Stimulated activated CD4-positive, alpha-beta T cell treated with anti-CD3 and anti-CD28 coated beads, TNF-alpha, amount 100 ng/mL, for 24 hours (primary cell): ENCODE measurements around the gene DDX55.
A peak's percentile ranks its signal among the peaks of the same experiment; 100 is the strongest.
"Not testable (repeated sequence)": the region's sequence is repeated elsewhere in the genome, so short reads cannot be mapped to it uniquely, and the experiment has no call there.

Experiments used
- DNase-seq, 3 experiments: peaks; one replicate each; pipeline ENCODE4 v3.0.0-alpha.2; 2020; ENCODE audit warnings: low read depth in 3 of 3

The DDX55 gene, protein sequence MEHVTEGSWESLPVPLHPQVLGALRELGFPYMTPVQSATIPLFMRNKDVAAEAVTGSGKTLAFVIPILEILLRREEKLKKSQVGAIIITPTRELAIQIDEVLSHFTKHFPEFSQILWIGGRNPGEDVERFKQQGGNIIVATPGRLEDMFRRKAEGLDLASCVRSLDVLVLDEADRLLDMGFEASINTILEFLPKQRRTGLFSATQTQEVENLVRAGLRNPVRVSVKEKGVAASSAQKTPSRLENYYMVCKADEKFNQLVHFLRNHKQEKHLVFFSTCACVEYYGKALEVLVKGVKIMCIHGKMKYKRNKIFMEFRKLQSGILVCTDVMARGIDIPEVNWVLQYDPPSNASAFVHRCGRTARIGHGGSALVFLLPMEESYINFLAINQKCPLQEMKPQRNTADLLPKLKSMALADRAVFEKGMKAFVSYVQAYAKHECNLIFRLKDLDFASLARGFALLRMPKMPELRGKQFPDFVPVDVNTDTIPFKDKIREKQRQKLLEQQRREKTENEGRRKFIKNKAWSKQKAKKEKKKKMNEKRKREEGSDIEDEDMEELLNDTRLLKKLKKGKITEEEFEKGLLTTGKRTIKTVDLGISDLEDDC

DNA sequence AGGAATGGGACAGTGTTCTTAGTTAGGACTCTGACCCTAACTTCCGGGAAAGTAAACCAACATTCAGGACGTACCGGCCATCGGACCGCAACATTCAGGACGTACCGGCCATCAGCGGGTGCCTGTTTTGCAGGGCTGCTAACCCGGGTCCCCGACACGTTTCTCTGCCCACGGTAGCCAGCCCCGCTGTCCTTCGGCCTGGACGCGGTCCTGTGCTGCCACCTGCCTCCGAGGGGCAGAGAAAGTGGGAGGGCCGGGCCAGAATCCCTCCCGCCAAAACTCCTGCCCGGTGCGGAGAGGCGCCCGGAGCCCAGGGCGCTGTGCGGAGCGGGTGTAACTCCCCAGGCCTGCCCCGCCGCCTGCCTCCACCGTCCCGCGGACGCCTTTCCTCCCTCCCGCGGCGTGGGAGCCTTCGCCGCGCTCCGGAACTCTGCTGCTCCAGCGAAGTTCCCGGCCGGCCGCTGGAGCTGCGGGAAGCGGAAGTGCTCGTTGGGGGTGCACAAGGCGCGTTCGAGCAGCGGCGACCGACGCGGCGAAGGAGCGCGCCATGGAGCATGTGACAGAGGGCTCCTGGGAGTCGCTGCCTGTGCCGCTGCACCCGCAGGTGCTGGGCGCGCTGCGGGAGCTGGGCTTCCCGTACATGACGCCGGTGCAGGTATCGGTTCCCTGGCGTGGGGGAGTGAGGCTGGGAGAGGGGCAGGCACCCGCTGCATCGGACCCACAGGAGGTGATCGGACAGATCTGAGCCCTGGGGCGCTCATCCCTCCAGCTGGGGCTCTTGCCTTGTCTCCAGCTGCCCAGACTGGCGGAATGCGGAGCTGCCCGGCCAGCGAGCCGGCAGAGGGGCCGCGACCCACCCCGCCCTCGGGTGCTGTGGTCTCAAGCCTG is at the start of gene DDX55:
DDX55 (plus strand) TSS at position 498 of the 888 bp plus-strand sequence; CDS start at position 548, 50 bp downstream.
- peak; percentile 74 to 83 (median 78) for DNase-seq

DNA sequence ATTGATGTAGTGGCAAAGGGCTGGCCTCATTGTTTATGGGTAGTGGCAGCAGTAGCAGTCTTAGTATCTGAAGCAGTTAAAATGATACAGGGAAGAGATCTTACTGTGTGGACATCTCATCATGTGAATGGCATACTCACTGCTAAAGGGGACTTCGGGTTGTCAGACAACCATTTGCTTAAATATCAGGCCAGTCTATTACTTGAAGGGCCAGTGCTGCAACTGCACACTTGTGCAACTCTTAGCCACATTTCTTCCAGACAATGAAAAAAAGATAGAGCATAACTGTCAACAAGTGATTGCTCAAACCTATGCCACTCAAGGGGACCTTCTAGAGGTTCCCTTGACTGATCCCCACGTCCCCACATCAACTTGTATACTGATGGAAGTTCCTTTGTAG is 47.8 kb upstream of the DDX55 start:
- not testable (repeated sequence) for DNase-seq

DNA sequence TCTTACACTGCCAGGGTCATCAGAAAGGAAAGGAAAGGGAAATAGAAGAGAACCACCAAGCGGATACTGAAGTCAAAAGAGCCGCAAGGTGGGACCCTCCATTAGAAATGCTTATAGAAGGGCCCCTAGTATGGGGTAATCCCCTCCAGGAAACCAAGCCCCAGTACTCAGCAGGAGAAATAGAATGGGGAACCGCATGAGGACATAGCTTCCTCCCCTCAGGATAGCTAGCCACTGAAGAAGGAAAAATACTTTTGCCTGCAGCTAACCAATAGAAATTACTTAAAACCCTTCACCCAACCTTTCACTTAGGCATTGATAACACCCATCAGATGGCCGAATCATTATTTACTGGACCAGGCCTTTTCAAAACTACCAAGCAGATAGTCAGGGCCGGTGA is 47.1 kb upstream of the DDX55 start:
- DNase-seq = not testable (repeated sequence)

DNA sequence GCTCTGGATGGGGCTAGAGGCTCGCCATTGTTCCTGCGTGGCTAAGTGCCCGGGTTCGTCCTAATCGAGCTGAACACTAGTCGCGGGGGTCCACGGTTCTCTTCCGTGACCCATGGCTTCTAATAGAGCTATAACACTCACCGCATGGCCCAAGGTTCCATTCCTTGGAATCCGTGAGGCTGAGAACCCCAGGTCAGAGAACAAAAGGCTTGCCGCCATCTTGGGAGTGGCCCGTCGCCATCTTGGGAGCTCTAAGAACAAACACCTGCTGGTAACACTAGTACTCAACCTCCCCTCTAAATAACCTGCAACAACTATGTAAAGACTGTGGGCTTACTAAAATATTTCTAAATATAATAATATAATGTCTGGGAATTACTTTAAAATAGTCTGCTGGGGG is 43.4 kb upstream of the DDX55 start:
- not testable (repeated sequence) for DNase-seq

DNA sequence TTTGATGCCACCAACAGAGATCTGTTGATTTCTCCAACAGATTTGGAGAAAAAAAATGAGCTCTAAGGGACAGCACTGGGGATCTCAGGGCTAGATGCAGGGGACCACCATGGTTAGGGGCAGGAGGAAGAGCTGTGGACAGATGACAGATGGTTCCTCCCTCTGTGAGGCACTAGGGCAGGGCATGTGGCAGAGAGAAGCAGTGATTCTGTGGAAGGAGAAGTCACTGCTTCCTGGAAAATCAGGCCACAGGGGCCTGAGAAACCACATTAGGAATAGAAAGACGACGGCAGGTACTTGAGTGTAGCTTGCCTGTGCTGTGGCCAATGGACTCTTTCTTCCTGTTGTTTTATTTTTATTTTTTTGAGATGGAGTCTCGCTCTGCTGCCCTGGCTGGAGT is 42.4 kb upstream of the DDX55 start:
- no peak for DNase-seq

DNA sequence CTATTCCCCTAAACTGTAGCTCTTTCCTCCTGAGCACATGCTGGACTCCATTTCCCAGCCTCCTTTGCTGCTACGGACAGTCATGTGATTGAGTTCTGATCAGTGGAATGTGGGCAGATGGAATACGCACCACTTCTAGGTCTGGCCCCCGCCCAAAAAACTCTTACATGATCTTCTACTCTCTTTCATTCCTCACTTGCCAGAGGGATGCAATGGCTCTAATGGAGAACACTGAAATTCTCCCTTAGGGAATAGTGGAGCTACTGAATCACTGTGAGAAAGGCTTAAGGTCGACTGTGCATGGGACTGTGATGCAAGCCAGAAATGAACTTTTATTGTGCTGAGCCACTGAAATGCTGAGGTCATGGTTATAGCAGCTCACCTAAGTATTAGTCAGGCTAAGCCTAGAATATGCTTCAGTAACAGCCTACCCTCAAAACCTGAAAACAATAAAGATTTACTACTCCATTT is 30.5 kb upstream of the DDX55 start:
- DNase-seq = no peak

DNA sequence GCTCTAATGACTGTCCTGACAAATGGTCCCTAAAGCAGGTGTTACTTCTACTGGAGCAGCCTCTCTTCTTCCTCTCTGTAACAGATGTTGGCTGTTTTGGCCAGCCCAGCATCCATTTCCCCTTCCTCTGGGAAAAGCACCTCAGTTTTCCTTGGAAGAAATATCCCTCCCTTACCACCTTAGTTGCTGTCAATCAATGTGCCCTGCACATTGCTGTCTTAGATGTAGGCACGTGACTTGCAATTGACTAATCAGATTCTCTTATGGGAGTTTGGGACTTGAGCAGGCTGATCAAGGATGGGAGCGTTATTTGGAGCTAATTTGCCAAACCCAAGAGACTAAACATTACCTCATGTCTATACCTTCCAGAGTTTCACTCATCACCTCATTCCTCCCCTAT is 29.5 kb upstream of the DDX55 start:
- DNase-seq = no peak

DNA sequence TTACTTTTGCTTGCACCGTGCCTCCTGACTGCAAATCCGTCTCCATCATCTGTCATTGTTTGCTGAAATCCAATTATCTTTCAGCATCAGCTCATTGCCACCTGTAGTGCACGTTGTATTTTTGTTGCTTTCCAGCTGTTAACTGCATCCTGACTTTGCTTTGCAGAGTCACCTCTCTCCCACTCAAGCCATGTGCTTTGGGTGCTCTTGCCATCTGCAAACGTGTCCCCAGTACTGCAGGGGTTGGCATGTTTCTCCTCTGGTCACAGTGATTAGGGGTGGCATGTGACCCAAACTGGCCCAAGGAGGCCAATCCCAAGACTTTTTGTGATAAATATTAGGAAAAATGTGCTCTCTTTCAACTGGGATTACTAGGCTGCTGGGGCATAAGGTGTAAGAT is 28.0 kb upstream of the DDX55 start:
- no peak for DNase-seq

DNA sequence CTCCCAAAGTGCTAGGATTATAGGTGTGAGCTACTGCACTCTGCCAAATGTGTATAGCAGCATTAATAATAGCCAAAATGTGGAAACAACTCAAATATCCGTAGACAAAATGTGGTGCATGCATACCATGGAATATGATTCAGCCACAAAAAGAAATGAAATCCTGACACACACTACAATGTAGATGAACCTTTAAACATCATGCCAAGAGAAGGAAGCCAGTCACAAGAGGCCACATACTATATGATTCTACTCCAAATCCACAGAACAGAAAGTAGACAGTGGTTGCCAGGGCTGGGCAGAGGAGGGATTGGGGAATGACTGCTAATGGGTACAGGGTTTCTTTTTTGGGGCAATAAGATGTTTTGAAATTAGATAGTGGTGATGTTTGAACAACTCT is 25.3 kb upstream of the DDX55 start:
- no peak for DNase-seq

DNA sequence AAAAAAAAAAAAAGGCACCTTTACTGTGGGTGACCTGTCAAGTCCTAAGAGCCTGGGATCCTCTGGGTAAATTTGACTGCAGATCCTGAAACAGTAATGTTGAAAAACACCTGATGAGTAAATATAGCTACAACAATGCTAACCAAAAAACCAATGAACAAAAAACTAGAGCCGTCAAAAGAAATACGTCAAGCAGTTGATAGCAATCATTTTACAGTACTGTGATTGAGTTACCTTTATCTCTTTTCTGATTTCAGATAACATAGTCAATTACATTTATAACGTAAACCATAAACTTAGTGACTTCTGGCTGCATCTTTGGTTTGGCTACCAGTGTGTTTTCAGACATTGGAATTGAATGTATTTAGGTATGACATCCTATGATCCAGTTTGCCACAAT is 23.7 kb upstream of the DDX55 start:
- no peak for DNase-seq

DNA sequence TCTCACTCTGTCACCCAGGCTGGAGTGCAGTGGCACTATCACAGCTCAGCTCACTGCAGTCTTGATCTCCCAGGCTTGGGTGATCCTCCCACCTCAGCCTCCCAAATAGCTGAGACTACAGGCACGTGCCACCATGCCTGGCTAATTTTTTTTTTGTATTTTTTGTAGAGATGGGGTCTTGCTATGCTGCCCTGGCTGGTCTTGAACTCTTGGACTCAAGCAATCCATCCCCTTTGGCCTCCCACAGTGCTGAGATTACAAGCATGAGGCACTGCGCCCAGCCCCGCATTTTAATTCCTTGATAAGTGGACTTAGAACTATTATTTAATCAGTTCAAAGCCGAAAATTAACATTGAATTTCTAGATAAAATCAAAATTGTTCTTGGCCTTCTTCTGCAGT is 23.1 kb upstream of the DDX55 start:
- not testable (repeated sequence) for DNase-seq

DNA sequence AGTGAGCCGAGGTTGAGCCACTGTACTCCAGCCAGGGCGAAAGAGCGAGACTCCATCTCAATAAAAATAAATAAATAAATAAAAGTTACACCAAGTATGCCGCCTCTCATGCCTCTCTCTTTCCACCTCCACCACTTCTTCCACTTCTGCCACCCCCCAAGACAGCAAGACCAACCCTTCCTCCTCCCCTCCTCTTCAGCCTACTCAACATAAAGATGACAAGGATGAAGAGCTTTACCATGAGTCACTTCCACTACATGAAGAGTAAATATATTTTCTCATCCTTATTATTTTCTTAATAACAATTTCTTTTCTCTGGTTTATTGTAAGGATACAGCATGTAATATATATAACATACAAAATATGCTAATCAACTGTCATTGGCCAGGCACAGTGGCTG is 21.1 kb upstream of the DDX55 start:
- no peak for DNase-seq

DNA sequence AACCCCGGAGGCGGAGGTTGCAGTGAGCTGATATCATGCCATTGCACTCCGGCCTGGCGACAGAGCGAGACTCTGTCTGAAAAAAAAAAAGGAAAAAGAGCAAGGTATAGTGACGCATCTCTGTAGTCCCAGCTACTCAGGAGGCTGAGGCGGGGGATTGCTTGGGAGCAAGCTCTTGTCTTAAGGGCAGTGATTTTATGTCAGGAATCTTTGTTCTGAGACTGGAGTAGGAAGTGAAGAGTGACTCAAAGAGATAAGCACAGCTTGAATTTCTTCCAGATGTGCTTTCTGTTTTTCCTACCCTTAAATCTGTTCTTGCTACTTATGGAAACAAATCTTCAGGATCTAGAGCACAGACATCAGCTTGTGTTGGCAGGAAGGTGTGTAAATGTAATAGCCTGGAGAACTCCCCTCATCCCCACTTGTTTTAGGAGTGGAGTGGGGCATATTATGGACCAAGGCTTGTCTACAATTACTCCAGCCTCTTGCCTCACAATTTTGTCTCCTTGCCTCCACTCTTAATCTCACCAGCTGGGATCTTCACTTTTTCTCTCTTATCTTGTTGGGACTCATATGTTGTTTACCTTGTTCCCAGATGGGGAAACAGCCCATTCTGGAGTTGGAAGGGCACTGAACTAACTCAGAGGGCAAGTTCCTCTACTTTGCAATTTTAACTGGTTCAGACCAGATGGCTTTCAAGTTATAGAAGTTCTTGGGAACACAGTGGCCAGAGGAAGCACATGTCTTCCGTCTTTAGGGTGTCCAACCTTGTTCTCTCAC is 10.0 kb upstream of the DDX55 start:
- DNase-seq = no peak

DNA sequence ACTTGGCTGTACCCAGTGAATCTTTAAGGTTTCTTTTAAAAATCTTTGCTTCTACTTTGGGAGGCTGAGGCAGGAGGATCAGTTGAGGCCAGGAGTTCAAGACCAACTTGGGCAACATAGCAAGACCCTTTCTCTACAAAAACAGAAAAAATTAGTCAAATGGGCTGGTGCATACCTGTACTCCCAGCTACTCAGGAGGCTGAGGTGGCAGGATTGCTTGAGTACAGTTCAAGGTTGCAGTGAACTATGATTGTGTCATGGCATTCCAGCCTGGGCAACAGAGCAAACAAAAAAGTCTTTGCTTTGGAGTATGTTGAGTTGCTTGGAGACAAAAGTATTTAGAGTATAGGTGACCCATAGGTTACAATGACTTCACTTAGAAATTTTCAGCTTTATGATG is 6.2 kb upstream of the DDX55 start:
- DNase-seq = no peak

DNA sequence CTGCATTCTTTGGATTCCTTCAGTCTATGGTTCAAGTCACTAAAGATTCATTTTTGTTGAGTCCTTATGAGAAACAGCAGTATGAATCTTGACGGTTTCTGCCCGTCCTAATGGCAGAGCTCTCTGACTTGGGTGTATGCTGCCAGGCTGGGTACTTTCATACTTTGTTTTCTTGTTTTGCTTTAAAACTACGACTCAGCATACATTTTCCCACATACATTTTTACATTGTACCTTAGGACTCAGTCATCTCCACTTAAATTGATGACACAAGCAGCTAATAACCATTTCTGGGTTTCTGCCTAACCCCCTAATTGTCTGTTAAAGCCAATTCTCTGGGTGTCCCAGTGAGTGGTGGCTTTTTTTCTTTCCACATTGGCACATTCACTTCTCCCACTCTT is 4.8 kb upstream of the DDX55 start:
- no peak for DNase-seq

DNA sequence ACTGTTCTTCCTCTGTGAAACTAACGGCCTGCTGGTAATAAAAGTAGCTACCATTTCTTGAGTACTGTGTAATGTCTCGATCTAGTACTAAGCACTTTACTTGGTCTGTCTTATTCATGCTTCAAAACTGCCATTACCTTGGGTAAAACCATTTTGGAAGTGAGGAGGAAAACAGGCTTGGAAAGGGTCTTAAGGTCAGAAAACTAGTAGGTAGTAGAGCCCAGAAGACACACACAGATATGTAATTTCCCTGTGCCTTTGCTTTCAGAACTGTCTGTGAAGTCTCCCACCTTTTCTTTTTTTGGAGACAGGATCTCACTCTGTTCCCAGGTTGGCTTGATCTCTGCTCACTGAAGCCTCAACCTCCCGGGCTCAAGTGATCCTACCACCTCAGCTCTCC is 3.4 kb upstream of the DDX55 start:
- no peak for DNase-seq

DNA sequence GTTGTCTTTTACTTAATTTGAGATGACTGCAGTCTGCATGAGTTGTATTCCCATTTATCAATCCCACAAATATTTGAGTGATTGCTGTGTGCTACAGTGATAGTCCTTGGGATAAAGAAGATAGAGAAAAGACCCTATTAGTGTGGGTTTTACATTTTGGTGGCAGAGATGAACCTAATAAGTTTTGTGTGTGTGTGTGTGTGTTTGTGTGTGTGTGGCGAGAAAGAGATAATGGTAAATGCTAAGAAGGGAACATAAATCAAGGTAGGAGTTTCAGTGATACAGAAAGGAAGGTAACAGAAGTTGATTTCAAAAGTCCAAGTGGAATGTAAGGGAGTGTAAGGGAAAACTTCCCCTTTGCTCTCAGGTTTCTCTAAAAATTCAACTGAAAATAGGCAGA is 2.6 kb upstream of the DDX55 start:
- no peak for DNase-seq

DNA sequence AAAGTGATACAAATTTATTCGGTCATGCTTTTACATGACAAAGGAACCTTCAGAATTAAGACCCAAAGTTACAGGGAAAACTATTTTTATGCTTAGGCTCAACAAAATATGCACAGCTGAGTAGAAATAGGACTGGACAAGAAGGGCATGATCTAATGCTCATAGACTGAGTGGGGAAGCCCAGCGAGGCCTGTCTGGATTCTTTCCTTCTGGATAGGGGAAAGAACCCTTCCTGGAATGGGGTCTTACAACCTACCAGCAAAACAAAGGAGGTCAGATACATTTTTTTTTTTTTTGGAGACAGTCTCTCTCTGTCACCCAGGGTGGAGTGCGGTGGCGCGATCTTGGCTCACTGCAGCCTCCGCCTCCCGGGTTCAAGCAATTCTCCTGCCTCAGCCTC is 2.2 kb upstream of the DDX55 start:
- DNase-seq = no peak

DNA sequence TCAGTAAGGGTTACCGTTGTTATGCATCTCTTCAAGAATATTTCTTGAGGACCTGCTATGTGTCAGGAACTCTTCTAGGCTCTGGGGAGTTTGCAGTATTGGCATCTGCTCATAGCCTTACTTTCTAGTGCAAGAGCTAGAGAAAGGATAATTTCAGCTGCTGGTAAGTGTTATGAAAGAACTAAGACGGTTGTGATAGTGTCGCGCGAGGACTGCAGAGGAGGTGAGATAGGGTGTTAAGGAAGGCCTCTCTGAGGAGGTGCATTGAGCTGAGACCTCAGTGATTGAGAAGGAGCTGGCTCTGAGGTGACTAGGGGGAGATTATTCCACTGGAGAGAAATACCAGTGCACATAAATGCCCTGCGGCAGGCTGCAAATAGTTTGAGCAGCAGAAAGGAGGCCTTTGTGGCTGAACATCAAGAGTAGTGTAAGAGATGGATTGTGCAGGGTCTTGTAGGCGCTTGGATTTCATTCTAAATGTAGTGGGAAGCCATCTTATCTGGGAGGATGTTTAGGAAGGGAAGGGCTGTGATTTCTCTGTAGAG is 824 bp downstream of the DDX55 start:
- no peak for DNase-seq

DNA sequence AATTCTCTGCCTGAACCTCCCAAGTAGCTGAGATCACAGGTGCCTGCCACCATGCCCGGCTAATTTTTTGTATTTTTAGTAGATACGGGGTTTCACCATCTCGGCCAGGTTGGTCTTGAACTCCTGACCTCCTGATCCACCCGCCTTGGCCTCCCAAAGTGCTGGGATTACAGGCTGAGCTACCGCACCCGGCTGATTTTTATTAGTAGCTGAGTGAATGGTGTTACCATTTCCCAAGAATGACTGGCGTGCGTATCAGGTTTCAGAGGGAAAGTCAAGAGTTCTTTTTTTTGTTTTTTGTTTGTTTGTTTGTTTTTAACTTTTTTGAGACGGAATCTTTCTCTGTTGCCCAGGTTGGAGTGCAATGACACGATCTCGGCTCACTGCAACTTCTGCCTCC is 1.6 kb downstream of the DDX55 start:
- not testable (repeated sequence) for DNase-seq

DNA sequence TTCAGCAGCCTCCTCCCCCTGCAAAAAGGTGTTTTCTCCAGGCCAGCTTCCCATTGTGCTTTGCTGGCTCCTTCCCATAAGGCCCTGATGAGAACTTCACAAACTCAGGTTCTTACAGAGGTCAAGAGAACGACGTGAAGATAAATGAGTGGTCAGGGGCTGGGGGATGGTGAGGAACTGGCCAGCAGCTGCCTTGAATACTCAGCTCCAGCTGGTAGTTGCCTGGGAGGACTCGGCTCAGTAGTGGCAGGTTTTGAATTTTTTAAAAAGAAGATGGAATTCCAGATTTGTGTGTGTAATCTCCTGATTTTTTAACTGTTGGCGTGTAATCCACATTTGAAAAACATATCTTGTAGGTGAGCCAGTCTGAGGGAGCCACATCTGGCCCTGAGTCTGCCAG is 5.9 kb downstream of the DDX55 start:
- no peak for DNase-seq
